Loucy (cell line): ENCODE data around the gene MYL12A.

Experiments used
- CTCF ChIP-seq: fragments of 200-600 bp; sonication (generic); conservative IDR thresholded peaks from 2 replicates; pipeline ENCODE4 v1.5.1; 2014; ENCODE audit warnings: mild to moderate bottlenecking, antibody characterized with exemption, low read length
- EZH2phosphoT487 ChIP-seq: fragments of 200-600 bp; IDR thresholded peaks from 2 replicates; pipeline ENCODE4 v1.6.1; 2018; ENCODE audit warnings: antibody characterized with exemption, mild to moderate bottlenecking, moderate library complexity, borderline replicate concordance

- TF ChIP-seq CTCF (no peak), EZH2phosphoT487 (no peak)
Observed at GRCh38 chr18:3246635-3247239, 864 bp upstream of the MYL12A start.
